Endothelial cell of umbilical vein (primary cell): ENCODE measurements around the gene SFXN3. TPM values are rescaled to one million over a fixed set of nuclear protein-coding genes. Genes with fewer than 3 reads are reported as not detected.

Experiments used
- BruUV-seq: library from RNA; stranded (reverse); fragments of 400-500 nt; replicated peaks from 2 replicates; lab custom pipeline; 2021; lab: Mats Ljungman, UMichigan
- CTCF ChIA-PET: fragments of 300-600, 350-600 bp; sonication (Branson Sonifier 250); formaldehyde crosslinking; loops from one replicate; lab custom pipeline; 2021; ENCODE audit warnings: antibody characterized with exemption, inconsistent platforms; lab: Charles Lee
- POLR2A ChIA-PET: fragments of 300-600, 350-600 bp; sonication (Branson Sonifier 250); formaldehyde crosslinking; loops from one replicate; lab custom pipeline; 2021; ENCODE audit warnings: antibody characterized with exemption, inconsistent platforms; lab: Charles Lee
- DNase-seq: peaks from one replicate; pipeline ENCODE4 v3.0.0-alpha.2; 2011; ENCODE audit warnings: low read depth, low spot score
- FAIRE-seq: peaks from 2 replicates; lab custom pipeline; 2011; peaks lifted over from hg19 to GRCh38; lab: Jason Lieb, UNC
- H2AFZ ChIP-seq: 2 replicates; pipeline ENCODE4 v1.6.0; 2012; ENCODE audit warnings: low read depth, low read length, control low read depth, inconsistent platforms
- H3K27ac ChIP-seq: 2 replicates; pipeline ENCODE4 v1.5.1; 2011; ENCODE audit warnings: low read depth, mild to moderate bottlenecking, control low read depth, low read length, moderate library complexity; ENCODE audit not compliant: insufficient read depth
- H3K27me3 ChIP-seq, 2 experiments: 2 replicates each; pipeline versions ENCODE4 v1.6.0 to v1.6.1; 2011; ENCODE audit warnings: low read length in 2 of 2, mixed read lengths in 1 of 2; ENCODE audit not compliant: control insufficient read depth in 2 of 2, insufficient read depth in 2 of 2
- H3K36me3 ChIP-seq, 2 experiments: 2 replicates in 1 of 2; 3 replicates in 1 of 2; pipeline ENCODE4 v1.5.1; 2011; ENCODE audit warnings: low read length in 2 of 2, mild to moderate bottlenecking in 1 of 2, moderate library complexity in 1 of 2; ENCODE audit not compliant: control insufficient read depth in 2 of 2, insufficient read depth in 2 of 2; ENCODE audit errors: extremely low read depth in 1 of 2
- H3K4me1 ChIP-seq: 3 replicates; pipeline ENCODE4 v1.5.1; 2011; ENCODE audit warnings: mild to moderate bottlenecking, low read length; ENCODE audit not compliant: control insufficient read depth, insufficient read depth; ENCODE audit errors: extremely low read depth
- H3K4me2 ChIP-seq: 2 replicates; pipeline ENCODE4 v1.6.1; 2011; ENCODE audit warnings: low read length, control low read depth, mixed read lengths; ENCODE audit not compliant: insufficient read depth
- H3K4me3 ChIP-seq, 3 experiments: fragments of 200-600 bp in 1 of 3; sonication (generic), shearing (Covaris generic) in 1 of 3; replicated peaks in 1 of 3; 2 replicates each; pipeline ENCODE4 v1.5.1; 2011 to 2016; ENCODE audit warnings: control low read depth in 3 of 3, low read length in 3 of 3, mild to moderate bottlenecking in 2 of 3, inconsistent platforms in 1 of 3, low read depth in 1 of 3, moderate library complexity in 1 of 3; ENCODE audit not compliant: insufficient read depth in 1 of 3
- H3K79me2 ChIP-seq: 2 replicates; pipeline ENCODE4 v1.6.0; 2012; ENCODE audit warnings: low read length, inconsistent platforms; ENCODE audit not compliant: control insufficient read depth, insufficient read depth
- H3K9ac ChIP-seq: replicated peaks from 2 replicates; pipeline ENCODE3; 2011; ENCODE audit warnings: low read length, control low read depth; ENCODE audit not compliant: insufficient read depth; ENCODE audit errors: extremely low read depth
- H3K9me1 ChIP-seq: replicated peaks from 3 replicates; pipeline ENCODE4 v1.6.0; 2011; ENCODE audit warnings: mild to moderate bottlenecking, low read length; ENCODE audit not compliant: control insufficient read depth, insufficient read depth; ENCODE audit errors: extremely low read depth
- H3K9me3 ChIP-seq: replicated peaks from 2 replicates; pipeline ENCODE4 v1.5.1; 2012; ENCODE audit warnings: low read length, inconsistent platforms; ENCODE audit not compliant: control insufficient read depth, insufficient read depth
- H4K20me1 ChIP-seq: replicated peaks from 2 replicates; pipeline ENCODE3; 2011; ENCODE audit warnings: mild to moderate bottlenecking, low read length; ENCODE audit not compliant: control insufficient read depth, insufficient read depth; ENCODE audit errors: extremely low read depth
- EZH2 ChIP-seq: IDR thresholded peaks from 2 replicates; pipeline ENCODE4 v1.6.1; 2012; ENCODE audit warnings: borderline replicate concordance, low read depth, mild to moderate bottlenecking, moderate library complexity, low read length, inconsistent platforms; ENCODE audit not compliant: severe bottlenecking
- FOS ChIP-seq: IDR thresholded peaks from 2 replicates; pipeline ENCODE4 v1.6.1; 2011; ENCODE audit warnings: mild to moderate bottlenecking, low read length, moderate library complexity, borderline replicate concordance; ENCODE audit not compliant: insufficient read depth
- GATA2 ChIP-seq: IDR thresholded peaks from 2 replicates; pipeline ENCODE4 v1.7.0; 2011; ENCODE audit warnings: low read depth, mild to moderate bottlenecking, moderate library complexity, mixed read lengths, low read length; ENCODE audit not compliant: insufficient read length, insufficient read depth
- JUN ChIP-seq: IDR thresholded peaks from 2 replicates; pipeline ENCODE4 v1.6.1; 2011; ENCODE audit warnings: borderline replicate concordance, low read depth; ENCODE audit not compliant: insufficient read length, insufficient read depth
- MYC ChIP-seq: IDR thresholded peaks from one replicate; pipeline ENCODE4 v1.6.1; 2011; ENCODE audit warnings: mild to moderate bottlenecking, low read depth, low read length
- POLR2A ChIP-seq: IDR thresholded peaks from 2 replicates; pipeline ENCODE4 v1.6.1; 2012; ENCODE audit warnings: low read depth, mild to moderate bottlenecking, control low read depth, low read length
- POLR2AphosphoS5 ChIP-seq: IDR thresholded peaks from 2 replicates; pipeline ENCODE4 v1.6.1; 2012; ENCODE audit warnings: low read depth, mild to moderate bottlenecking, control low read depth, low read length, moderate library complexity; ENCODE audit not compliant: insufficient read depth
- dilution Hi-C: fragments of 300-500 bp; cut with MboI; formaldehyde crosslinking; loops from one replicate; pipeline ENCODE4 v1.15.0; 2019; ENCODE audit warnings: low sequenced_read_pairs; ENCODE audit not compliant: extremely low pct_ligation_motif_present
- intact Hi-C: fragments of 100-400 bp; cut with micrococcal nuclease; formaldehyde crosslinking; loops from one replicate; pipeline ENCODE4 v1.10.0; 2022
- polyA plus RNA-seq, 4 experiments: library from polyadenylated mRNA; depleted of rRNA in 3 of 4; stranded (reverse) in 3 of 4; unstranded in 1 of 4; fragments of >200 nt; gene quantifications; 2 replicates each; pipeline versions ENCODE4 v1.2.1 to v1.2.3, GENCODE V29; 2011 to 2012; ENCODE audit warnings: missing spikeins in 1 of 4
- total RNA-seq: library from RNA; stranded (reverse); gene quantifications from 2 replicates; pipeline ENCODE4 v1.2.3, GENCODE V29; 2021
- TF ChIP-seq, protein P1 (sequence below), 2 donors: IDR thresholded peaks; 1 replicate in 1 of 2; 2 replicates in 1 of 2; pipeline ENCODE4 v1.5.1; 2011; ENCODE audit warnings: low read length in 2 of 2, mild to moderate bottlenecking in 2 of 2, moderate library complexity in 2 of 2, control low read depth in 1 of 2, inconsistent platforms in 1 of 2, low read depth in 1 of 2; ENCODE audit not compliant: insufficient read depth in 1 of 2; ENCODE audit errors: extremely low read depth in 1 of 2
- TF ChIP-seq, protein P2 (sequence below): IDR thresholded peaks from 2 replicates; pipeline ENCODE4 v1.6.1; 2011; ENCODE audit not compliant: insufficient read depth, insufficient read length

The SFXN3 gene
- total and polyA plus RNA-seq, 2 donors (not counting 3 experiments of a cell fraction or from before 2014, with no cell fraction given): 83.1 to 117 TPM

GRCh38 chr10:101064415-101065030 lies 33.5 kb downstream of the SFXN3 start:
- Histone ChIP-seq H3K27me3 (no peaks in the 10 kb centered on the region), H3K27ac (no peak overlapping the region), H2AFZ (no peak overlapping the region), H3K36me3 (no peaks in the 10 kb centered on the region), H3K9me1 (no peaks in the 10 kb centered on the region), H3K4me3 (no peak overlapping the region), H3K79me2 (no peaks in the 10 kb centered on the region), H3K4me1 (peaks cover 51% of the 10 kb centered on the region), H3K4me2 (no peak overlapping the region), H3K9ac (no peak overlapping the region), H3K9me3 (no peaks in the 10 kb centered on the region), H4K20me1 (no peaks in the 10 kb centered on the region)
- dilution Hi-C loops (no loop called here), intact Hi-C loops (loop anchor here (5.0 kb wide), 1 partner anchor 32 kb away; the partner anchor contains the start of genes PDZD7 and SFXN3)
- BruUV-seq: no TSS peak
- TF ChIP-seq POLR2A (no peak), FOS (no peak), JUN (no peak), MYC (no peak), GATA2 (no peak), POLR2AphosphoS5 (no peak), EZH2 (no peak)
- TF ChIP-seq, protein P1, sequence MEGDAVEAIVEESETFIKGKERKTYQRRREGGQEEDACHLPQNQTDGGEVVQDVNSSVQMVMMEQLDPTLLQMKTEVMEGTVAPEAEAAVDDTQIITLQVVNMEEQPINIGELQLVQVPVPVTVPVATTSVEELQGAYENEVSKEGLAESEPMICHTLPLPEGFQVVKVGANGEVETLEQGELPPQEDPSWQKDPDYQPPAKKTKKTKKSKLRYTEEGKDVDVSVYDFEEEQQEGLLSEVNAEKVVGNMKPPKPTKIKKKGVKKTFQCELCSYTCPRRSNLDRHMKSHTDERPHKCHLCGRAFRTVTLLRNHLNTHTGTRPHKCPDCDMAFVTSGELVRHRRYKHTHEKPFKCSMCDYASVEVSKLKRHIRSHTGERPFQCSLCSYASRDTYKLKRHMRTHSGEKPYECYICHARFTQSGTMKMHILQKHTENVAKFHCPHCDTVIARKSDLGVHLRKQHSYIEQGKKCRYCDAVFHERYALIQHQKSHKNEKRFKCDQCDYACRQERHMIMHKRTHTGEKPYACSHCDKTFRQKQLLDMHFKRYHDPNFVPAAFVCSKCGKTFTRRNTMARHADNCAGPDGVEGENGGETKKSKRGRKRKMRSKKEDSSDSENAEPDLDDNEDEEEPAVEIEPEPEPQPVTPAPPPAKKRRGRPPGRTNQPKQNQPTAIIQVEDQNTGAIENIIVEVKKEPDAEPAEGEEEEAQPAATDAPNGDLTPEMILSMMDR (IDR thresholded peaks at IDR 0.05; ENCODE audit: extremely low read depth in 1 of 2, insufficient read depth in 1 of 2, low read depth in 1 of 2, low read length in 2 of 2): no peak
- TF ChIP-seq, protein P2, sequence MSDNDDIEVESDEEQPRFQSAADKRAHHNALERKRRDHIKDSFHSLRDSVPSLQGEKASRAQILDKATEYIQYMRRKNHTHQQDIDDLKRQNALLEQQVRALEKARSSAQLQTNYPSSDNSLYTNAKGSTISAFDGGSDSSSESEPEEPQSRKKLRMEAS: no peak
- POLR2A ChIA-PET: no interaction called here
- CTCF ChIA-PET: interaction anchor here (0.9 to 13.1 kb wide), 5 partner anchors 9 to 78 kb away, joined by 3 to 290 read pairs (median 6); no protein-coding TSS in a partner anchor
- no peak for DNase-seq
- FAIRE-seq: no peak
